ENCODE measurements around the gene HAO2. TPM values are rescaled to one million over a fixed set of nuclear protein-coding genes. Genes with fewer than 3 reads are reported as not detected.
"Not testable (repeated sequence)": the region's sequence is repeated elsewhere in the genome, so short reads cannot be mapped to it uniquely, and the experiment has no call there.

HAO2 gene
- total RNA-seq, 1 donor from 2014 or later: not detected

DNA sequence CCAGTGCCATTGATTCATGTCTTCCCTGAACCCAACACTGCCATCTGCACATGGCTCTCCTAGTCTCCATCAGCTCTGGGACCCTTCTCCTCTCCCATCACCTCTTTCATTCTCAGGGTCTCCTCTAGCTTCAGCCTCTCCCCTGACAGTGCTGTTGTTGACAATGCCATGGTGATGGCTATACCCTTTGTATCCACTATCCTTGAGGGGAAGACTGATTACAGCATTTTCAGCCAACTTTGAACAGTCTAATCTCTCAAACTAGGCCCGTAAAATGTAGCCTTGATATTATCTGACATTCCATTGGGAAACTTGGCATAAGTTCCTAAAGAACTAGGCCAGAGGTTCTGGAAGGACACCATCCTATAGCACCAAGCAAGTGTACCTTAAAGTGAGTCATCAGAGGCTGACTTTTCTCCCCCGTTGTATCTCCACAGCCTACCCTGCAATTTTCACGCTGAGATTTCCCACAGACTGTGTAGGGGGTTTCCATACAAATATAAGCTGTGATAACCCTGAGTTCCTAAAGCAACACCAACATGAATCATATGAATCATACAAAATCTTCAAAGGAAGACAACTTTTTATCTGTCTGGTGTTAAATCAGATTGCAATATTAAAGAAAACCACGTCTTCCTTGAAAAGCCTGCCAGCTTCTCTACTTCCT, 5.8 kb downstream of the HAO2 start:
- TF ChIP-seq, protein P1, sequence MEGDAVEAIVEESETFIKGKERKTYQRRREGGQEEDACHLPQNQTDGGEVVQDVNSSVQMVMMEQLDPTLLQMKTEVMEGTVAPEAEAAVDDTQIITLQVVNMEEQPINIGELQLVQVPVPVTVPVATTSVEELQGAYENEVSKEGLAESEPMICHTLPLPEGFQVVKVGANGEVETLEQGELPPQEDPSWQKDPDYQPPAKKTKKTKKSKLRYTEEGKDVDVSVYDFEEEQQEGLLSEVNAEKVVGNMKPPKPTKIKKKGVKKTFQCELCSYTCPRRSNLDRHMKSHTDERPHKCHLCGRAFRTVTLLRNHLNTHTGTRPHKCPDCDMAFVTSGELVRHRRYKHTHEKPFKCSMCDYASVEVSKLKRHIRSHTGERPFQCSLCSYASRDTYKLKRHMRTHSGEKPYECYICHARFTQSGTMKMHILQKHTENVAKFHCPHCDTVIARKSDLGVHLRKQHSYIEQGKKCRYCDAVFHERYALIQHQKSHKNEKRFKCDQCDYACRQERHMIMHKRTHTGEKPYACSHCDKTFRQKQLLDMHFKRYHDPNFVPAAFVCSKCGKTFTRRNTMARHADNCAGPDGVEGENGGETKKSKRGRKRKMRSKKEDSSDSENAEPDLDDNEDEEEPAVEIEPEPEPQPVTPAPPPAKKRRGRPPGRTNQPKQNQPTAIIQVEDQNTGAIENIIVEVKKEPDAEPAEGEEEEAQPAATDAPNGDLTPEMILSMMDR (IDR thresholded peaks at IDR 0.05; ENCODE audit: insufficient read depth, low read length, poor library complexity, severe bottlenecking): no peak
- Histone ChIP-seq H3K4me3 (ENCODE audit: low read depth, low read length) (no peak overlapping the region), H3K36me3 (ENCODE audit: control insufficient read depth, insufficient read depth, low read length) (no peaks in the 10 kb centered on the region), H3K27me3 (ENCODE audit: control insufficient read depth, insufficient read depth, low read length) (no peaks in the 10 kb centered on the region)
- DNase-seq (ENCODE audit: low read depth): no peak

DNA sequence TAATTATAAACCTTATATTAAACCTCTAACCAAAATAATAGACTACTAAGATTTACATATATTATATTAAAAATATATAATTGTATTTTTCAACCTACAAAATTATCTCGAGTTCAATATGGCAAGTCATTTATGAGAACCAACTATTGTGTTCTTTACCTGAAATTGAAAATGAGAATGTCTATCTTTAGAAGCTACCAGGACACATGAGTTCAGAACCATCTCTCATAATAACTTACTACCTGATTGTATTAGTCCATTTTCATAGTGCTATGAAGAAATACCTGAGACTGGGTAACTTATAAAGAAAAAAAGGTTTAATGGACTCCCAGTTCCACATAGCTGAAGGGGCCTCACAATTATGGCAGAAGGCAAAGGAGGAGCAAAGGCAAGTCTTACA, 6.8 kb downstream of the HAO2 start:
- Histone ChIP-seq H3K4me3 (ENCODE audit: low read depth, low read length) (no peak overlapping the region), H3K36me3 (ENCODE audit: control insufficient read depth, insufficient read depth, low read length) (no peaks in the 10 kb centered on the region), H3K27me3 (ENCODE audit: control insufficient read depth, insufficient read depth, low read length) (no peaks in the 10 kb centered on the region)
- TF ChIP-seq, protein P1 (IDR thresholded peaks at IDR 0.05; ENCODE audit: insufficient read depth, low read length, poor library complexity, severe bottlenecking): no peak
- DNase-seq (ENCODE audit: low read depth): no peak

DNA sequence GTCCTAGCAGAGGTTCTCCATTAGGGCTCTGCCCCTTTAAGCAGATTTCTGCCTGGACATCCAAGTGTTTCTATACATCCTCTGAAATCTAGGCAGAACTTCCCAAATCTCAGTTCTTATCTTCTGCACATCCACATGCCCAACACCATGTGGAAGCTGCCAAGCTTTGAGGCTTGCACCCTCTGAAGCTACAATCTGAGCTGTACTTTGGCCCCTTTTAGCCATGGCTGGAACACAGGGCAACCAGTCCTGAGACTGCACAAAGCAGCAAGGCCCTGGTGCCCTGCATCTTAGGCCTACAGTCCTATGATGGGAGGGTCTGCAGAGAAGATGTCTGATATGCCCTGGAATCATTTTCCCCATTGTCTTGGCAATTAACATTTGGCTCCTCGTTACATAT, 8.0 kb downstream of the HAO2 start:
- TF ChIP-seq, protein P1 (IDR thresholded peaks at IDR 0.05; ENCODE audit: insufficient read depth, low read length, poor library complexity, severe bottlenecking): no peak
- no peak for DNase-seq (ENCODE audit: low read depth)
- Histone ChIP-seq H3K36me3 (ENCODE audit: control insufficient read depth, insufficient read depth, low read length) (no peaks in the 10 kb centered on the region), H3K27me3 (ENCODE audit: control insufficient read depth, insufficient read depth, low read length) (no peaks in the 10 kb centered on the region), H3K4me3 (ENCODE audit: low read depth, low read length) (no peak overlapping the region)

DNA sequence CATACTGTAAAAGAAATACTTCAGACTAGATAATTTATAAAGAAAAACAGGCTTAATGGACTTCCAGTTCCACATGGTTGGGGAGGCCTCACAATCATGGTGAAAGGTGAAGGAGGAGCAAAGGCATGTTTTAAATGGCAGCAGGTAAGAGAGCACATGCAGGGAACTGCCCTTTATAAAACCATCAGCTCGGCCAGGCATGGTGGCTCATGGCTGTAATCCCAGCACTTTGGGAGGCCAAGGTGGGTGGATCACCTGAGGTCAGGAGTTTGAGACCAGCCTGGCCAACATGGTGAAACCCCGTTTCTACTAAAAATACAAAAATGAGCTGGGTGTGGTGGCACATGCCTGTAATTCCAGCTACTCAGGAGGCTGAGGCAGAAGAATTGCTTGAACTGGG, 9.0 kb downstream of the HAO2 start:
- H3K4me3 ChIP-seq (ENCODE audit: low read depth, low read length); H3K27me3 ChIP-seq (ENCODE audit: control insufficient read depth, insufficient read depth, low read length); DNase-seq (ENCODE audit: low read depth); H3K36me3 ChIP-seq (ENCODE audit: control insufficient read depth, insufficient read depth, low read length): not testable (repeated sequence)

DNA sequence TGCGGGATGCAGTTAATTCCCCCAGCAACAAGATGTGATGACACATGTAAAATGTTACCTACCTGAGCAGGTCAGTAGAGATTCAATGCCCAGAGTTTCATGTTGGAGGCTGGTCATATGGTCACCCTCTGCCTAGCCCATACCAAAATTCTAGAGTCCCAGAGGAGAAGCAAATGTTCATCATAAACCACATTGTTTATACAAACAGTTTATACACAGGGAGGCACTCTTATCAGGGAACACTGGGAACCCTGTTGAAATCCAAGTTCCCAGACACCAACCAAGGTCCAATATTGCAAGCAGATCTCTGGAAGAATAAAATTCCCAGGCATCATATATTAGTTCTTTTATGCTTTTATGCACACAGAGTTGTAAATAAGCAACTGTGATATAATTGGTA, 10.5 kb downstream of the HAO2 start:
- TF ChIP-seq, protein P1 (IDR thresholded peaks at IDR 0.05; ENCODE audit: insufficient read depth, low read length, poor library complexity, severe bottlenecking): no peak
- no peak for DNase-seq (ENCODE audit: low read depth)
- Histone ChIP-seq H3K4me3 (ENCODE audit: low read depth, low read length) (no peak overlapping the region), H3K36me3 (ENCODE audit: control insufficient read depth, insufficient read depth, low read length) (no peaks in the 10 kb centered on the region), H3K27me3 (ENCODE audit: control insufficient read depth, insufficient read depth, low read length) (no peaks in the 10 kb centered on the region)

DNA sequence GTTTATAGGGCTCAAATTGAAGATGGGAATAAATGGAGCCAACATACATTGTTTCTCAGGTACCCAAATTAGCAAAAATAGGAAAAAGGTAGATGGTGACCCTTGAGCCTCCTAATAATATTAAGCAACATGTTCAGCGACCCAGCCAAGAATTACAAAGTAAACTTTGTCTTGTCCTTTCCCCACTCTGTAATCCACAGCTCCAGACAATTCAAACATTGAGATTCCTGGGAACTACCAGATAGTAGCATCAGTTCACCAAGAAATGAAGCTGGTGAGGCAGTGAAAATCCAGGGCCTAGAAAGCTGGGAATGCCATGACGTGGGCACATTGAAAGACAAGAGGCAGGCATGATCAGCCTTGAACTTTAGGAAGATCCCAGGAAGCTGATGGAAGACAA, 11.7 kb downstream of the HAO2 start:
- no peak for DNase-seq (ENCODE audit: low read depth)
- Histone ChIP-seq H3K27me3 (ENCODE audit: control insufficient read depth, insufficient read depth, low read length) (no peaks in the 10 kb centered on the region), H3K4me3 (ENCODE audit: low read depth, low read length) (no peak overlapping the region), H3K36me3 (ENCODE audit: control insufficient read depth, insufficient read depth, low read length) (no peaks in the 10 kb centered on the region)
- TF ChIP-seq, protein P1 (IDR thresholded peaks at IDR 0.05; ENCODE audit: insufficient read depth, low read length, poor library complexity, severe bottlenecking): no peak
